H9 (cell line): ENCODE data around the gene ZSCAN5A. TPM values are rescaled to one million over a fixed set of nuclear protein-coding genes. Genes with fewer than 3 reads are reported as not detected.

ENCODE experiments used
- DNase-seq: peaks from one replicate; pipeline ENCODE4 v3.0.0-alpha.2; 2017
- H2AFZ ChIP-seq: one replicate; pipeline ENCODE4 v1.6.1; 2013; ENCODE audit warnings: mild to moderate bottlenecking, low read length, control low read depth, moderate library complexity
- H2AK5ac ChIP-seq: 2 replicates; pipeline ENCODE4 v1.6.1; 2013; ENCODE audit warnings: low read length, control low read depth, mixed read lengths; ENCODE audit not compliant: insufficient read length
- H2BK120ac ChIP-seq: one replicate; pipeline ENCODE4 v1.6.1; 2013; ENCODE audit warnings: low read depth, mild to moderate bottlenecking, low read length, control low read depth, inconsistent platforms; ENCODE audit not compliant: poor library complexity, severe bottlenecking
- H2BK12ac ChIP-seq: 2 replicates; pipeline ENCODE4 v1.6.1; 2013; ENCODE audit warnings: low read length, control low read depth, mixed read lengths, low read depth; ENCODE audit not compliant: insufficient read length
- H2BK15ac ChIP-seq: 2 replicates; pipeline ENCODE4 v1.6.1; 2013; ENCODE audit warnings: low read depth, low read length, control low read depth
- H2BK20ac ChIP-seq: one replicate; pipeline ENCODE4 v1.6.1; 2013; ENCODE audit warnings: low read depth, mild to moderate bottlenecking, low read length, control low read depth, inconsistent platforms; ENCODE audit not compliant: poor library complexity, severe bottlenecking
- H2BK5ac ChIP-seq: 2 replicates; pipeline ENCODE4 v1.6.1; 2013; ENCODE audit warnings: low read length, control low read depth, mixed read lengths; ENCODE audit not compliant: insufficient read length
- H3K14ac ChIP-seq: 2 replicates; pipeline ENCODE4 v1.6.1; 2013; ENCODE audit warnings: low read length, control low read depth; ENCODE audit not compliant: insufficient read depth
- H3K18ac ChIP-seq: 2 replicates; pipeline ENCODE4 v1.6.1; 2013; ENCODE audit warnings: low read depth, mild to moderate bottlenecking, mixed read lengths, low read length, control low read depth; ENCODE audit not compliant: insufficient read length
- H3K23ac ChIP-seq: 2 replicates; pipeline ENCODE4 v1.6.1; 2013; ENCODE audit warnings: low read length, control low read depth, mixed read lengths, low read depth; ENCODE audit not compliant: insufficient read length
- H3K23me2 ChIP-seq: 2 replicates; pipeline ENCODE4 v1.6.1; 2013; ENCODE audit warnings: low read depth, mild to moderate bottlenecking, mixed read lengths, low read length, control low read depth; ENCODE audit not compliant: insufficient read length, poor library complexity, severe bottlenecking
- H3K27ac ChIP-seq: 2 replicates; pipeline ENCODE4 v1.5.1; 2013; ENCODE audit warnings: low read length, control low read depth, mixed read lengths, low read depth; ENCODE audit not compliant: insufficient read length
- H3K27me3 ChIP-seq: 2 replicates; pipeline ENCODE4 v1.6.1; 2013; ENCODE audit warnings: low read length, control low read depth, inconsistent platforms; ENCODE audit not compliant: insufficient read depth
- H3K4ac ChIP-seq: 2 replicates; pipeline ENCODE4 v1.6.1; 2013; ENCODE audit warnings: low read depth, mild to moderate bottlenecking, control low read depth, inconsistent platforms, low read length, moderate library complexity
- H3K4me1 ChIP-seq: 2 replicates; pipeline ENCODE4 v1.6.1; 2013; ENCODE audit warnings: low read length, control low read depth, inconsistent platforms; ENCODE audit not compliant: insufficient read depth
- H3K4me2 ChIP-seq: 2 replicates; pipeline ENCODE4 v1.6.1; 2013; ENCODE audit warnings: low read length, control low read depth, mixed read lengths; ENCODE audit not compliant: insufficient read length, insufficient read depth
- H3K56ac ChIP-seq: 2 replicates; pipeline ENCODE4 v1.6.1; 2013; ENCODE audit warnings: low read depth, mild to moderate bottlenecking, mixed read lengths, low read length, control low read depth; ENCODE audit not compliant: insufficient read length
- H3K79me1 ChIP-seq: 2 replicates; pipeline ENCODE4 v1.6.1; 2013; ENCODE audit warnings: low read depth, mild to moderate bottlenecking, moderate library complexity, low read length, control low read depth, inconsistent platforms; ENCODE audit not compliant: insufficient read depth, poor library complexity, severe bottlenecking
- H3K79me2 ChIP-seq: 2 replicates; pipeline ENCODE4 v1.6.1; 2013; ENCODE audit warnings: low read length, control low read depth, inconsistent platforms; ENCODE audit not compliant: insufficient read depth
- H3K9ac ChIP-seq: 2 replicates; pipeline ENCODE4 v1.6.1; 2013; ENCODE audit warnings: low read length, control low read depth, mixed read lengths; ENCODE audit not compliant: insufficient read length; ENCODE audit errors: extremely low read depth
- H3K9me3 ChIP-seq: one replicate; pipeline ENCODE4 v1.6.1; 2013; ENCODE audit warnings: low read depth, low read length, inconsistent platforms; ENCODE audit not compliant: control insufficient read depth
- H3T11ph ChIP-seq: one replicate; pipeline ENCODE4 v1.6.1; 2013; ENCODE audit warnings: mild to moderate bottlenecking, low read length, control low read depth, inconsistent platforms
- H4K20me1 ChIP-seq: one replicate; pipeline ENCODE4 v1.6.1; 2013; ENCODE audit not compliant: control insufficient read depth, insufficient read length, insufficient read depth
- H4K5ac ChIP-seq: 2 replicates; pipeline ENCODE4 v1.6.1; 2013; ENCODE audit warnings: low read depth, mild to moderate bottlenecking, mixed read lengths, low read length, control low read depth; ENCODE audit not compliant: insufficient read length
- H4K8ac ChIP-seq: replicated peaks from 2 replicates; pipeline ENCODE4 v1.6.1; 2013; ENCODE audit warnings: low read length, control low read depth, mixed read lengths, low read depth; ENCODE audit not compliant: insufficient read length
- H4K91ac ChIP-seq: 2 replicates; pipeline ENCODE4 v1.6.1; 2013; ENCODE audit warnings: low read depth, mild to moderate bottlenecking, moderate library complexity, mixed read lengths, low read length, control low read depth; ENCODE audit not compliant: insufficient read length
- H3K27ac Mint-ChIP-seq, 3 experiments: 2 replicates in 2 of 3; 3 replicates in 1 of 3; pipeline ENCODE4 v1.8.0; 2020 to 2021; ENCODE audit warnings: mixed read lengths in 3 of 3, mild to moderate bottlenecking in 1 of 3, moderate library complexity in 1 of 3
- H3K27me3 Mint-ChIP-seq: 2 replicates; pipeline ENCODE4 v1.8.0; 2021; ENCODE audit warnings: low read depth, mild to moderate bottlenecking, moderate library complexity, mixed read lengths
- H3K36me3 Mint-ChIP-seq, 3 experiments: 2 replicates in 2 of 3; 3 replicates in 1 of 3; pipeline ENCODE4 v1.8.0; 2020 to 2021; ENCODE audit warnings: low read depth in 3 of 3, mixed read lengths in 3 of 3; ENCODE audit not compliant: insufficient read depth in 1 of 3
- H3K4me1 Mint-ChIP-seq, 2 experiments: 2 replicates each; pipeline ENCODE4 v1.8.0; 2020; ENCODE audit warnings: mixed read lengths in 2 of 2
- H3K4me3 Mint-ChIP-seq, 2 experiments: 2 replicates in 1 of 2; 3 replicates in 1 of 2; pipeline ENCODE4 v1.8.0; 2020 to 2021; ENCODE audit warnings: mild to moderate bottlenecking in 2 of 2, mixed read lengths in 2 of 2, moderate library complexity in 1 of 2
- H3K9me3 Mint-ChIP-seq, 2 experiments: 2 replicates in 1 of 2; 3 replicates in 1 of 2; pipeline ENCODE4 v1.8.0; 2020; ENCODE audit warnings: mild to moderate bottlenecking in 2 of 2, mixed read lengths in 2 of 2, moderate library complexity in 1 of 2
- WGBS: extraction: QIAGEN DNeasy Blood & Tissue Kit; methylation state at CpG from one replicate; pipeline ENCODE4 v1.1.7; 2013; ENCODE audit warnings: missing lambda C conversion rate, low lambda C conversion rate, mixed read lengths; ENCODE audit not compliant: insufficient read length; ENCODE audit errors: extremely low coverage; 5-methylcytosine and 5-hydroxymethylcytosine counted together
- total RNA-seq: library from RNA; stranded (reverse); gene quantifications from 2 replicates; pipeline ENCODE4 v1.2.1, GENCODE V29; 2021
- TF ChIP-seq, protein P1 (sequence below): fragments of 200-600 bp; sonication (generic); conservative IDR thresholded peaks from 3 replicates; pipeline ENCODE4 v1.8.0; 2021; ENCODE audit warnings: antibody characterized with exemption, mild to moderate bottlenecking

The ZSCAN5A gene
- total RNA-seq, 1 experiment from 2014 or later, result 12.5 TPM

DNA sequence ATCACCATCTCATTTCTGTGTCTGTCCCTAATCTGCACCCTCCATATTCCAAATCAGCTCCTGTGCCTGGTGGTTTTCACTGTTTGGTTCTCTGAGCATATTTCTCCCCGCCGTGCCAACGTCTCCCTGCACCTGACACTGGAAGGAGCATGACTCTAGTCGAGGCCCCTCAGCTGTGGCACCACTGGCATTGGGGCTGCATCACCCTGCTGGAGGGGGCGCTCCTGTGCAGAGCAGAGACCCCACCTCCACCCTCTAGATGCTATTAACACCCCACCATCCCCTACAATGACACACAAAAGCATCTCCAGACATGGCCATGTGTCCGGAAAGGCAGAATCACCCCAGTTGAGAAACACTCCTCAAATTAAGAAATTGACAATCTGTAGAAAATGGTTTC, 91.7 kb downstream of the ZSCAN5A start:
- no peak overlapping the region for H3K14ac ChIP-seq
- H2BK5ac ChIP-seq, result no peak overlapping the region
- no peaks in the 10 kb centered on the region for H4K20me1 ChIP-seq
- H3K9me3 Mint-ChIP-seq, result peaks cover 0 to 16% of the 10 kb centered on the region in 2 experiments; a peak in 2 of 5 replicates
- no peak overlapping the region for H3K18ac ChIP-seq
- H4K8ac ChIP-seq, result no peak overlapping the region
- DNase-seq, result no peak
- peaks cover 2% of the 10 kb centered on the region; the same call in 1 of the 2 replicates for H3K27me3 Mint-ChIP-seq
- H3K9ac ChIP-seq, result no peak overlapping the region
- H3K4me1 ChIP-seq, result no peaks in the 10 kb centered on the region
- no peak overlapping the region for H4K5ac ChIP-seq
- H3K36me3 Mint-ChIP-seq, result peaks cover 0 to 3% (median 0%) of the 10 kb centered on the region in 3 experiments; a peak in 3 of 7 replicates
- no peak overlapping the region for H2BK120ac ChIP-seq
- H3K4me3 Mint-ChIP-seq, result no peak overlapping the region
- H3K79me2 ChIP-seq, result no peaks in the 10 kb centered on the region
- H3K27ac Mint-ChIP-seq, result no peak overlapping the region
- H3K27me3 ChIP-seq, result no peaks in the 10 kb centered on the region
- H2AFZ ChIP-seq, result no peak overlapping the region
- H3K27ac ChIP-seq, result no peak overlapping the region
- no peak overlapping the region for H2BK20ac ChIP-seq
- H4K91ac ChIP-seq, result no peak overlapping the region
- no CpG with 5 or more reads among the region's 6 CpGs for WGBS
- H3T11ph ChIP-seq, result no peak overlapping the region
- no peak overlapping the region for H3K4ac ChIP-seq
- H3K56ac ChIP-seq, result no peak overlapping the region
- no peaks in the 10 kb centered on the region for H3K79me1 ChIP-seq
- H3K23ac ChIP-seq, result no peak overlapping the region
- no peaks in the 10 kb centered on the region for H3K23me2 ChIP-seq
- H2BK12ac ChIP-seq, result no peak overlapping the region
- H3K4me2 ChIP-seq, result no peak overlapping the region
- no peaks in the 10 kb centered on the region for H3K4me1 Mint-ChIP-seq
- TF ChIP-seq, protein P1, sequence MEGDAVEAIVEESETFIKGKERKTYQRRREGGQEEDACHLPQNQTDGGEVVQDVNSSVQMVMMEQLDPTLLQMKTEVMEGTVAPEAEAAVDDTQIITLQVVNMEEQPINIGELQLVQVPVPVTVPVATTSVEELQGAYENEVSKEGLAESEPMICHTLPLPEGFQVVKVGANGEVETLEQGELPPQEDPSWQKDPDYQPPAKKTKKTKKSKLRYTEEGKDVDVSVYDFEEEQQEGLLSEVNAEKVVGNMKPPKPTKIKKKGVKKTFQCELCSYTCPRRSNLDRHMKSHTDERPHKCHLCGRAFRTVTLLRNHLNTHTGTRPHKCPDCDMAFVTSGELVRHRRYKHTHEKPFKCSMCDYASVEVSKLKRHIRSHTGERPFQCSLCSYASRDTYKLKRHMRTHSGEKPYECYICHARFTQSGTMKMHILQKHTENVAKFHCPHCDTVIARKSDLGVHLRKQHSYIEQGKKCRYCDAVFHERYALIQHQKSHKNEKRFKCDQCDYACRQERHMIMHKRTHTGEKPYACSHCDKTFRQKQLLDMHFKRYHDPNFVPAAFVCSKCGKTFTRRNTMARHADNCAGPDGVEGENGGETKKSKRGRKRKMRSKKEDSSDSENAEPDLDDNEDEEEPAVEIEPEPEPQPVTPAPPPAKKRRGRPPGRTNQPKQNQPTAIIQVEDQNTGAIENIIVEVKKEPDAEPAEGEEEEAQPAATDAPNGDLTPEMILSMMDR, result peak; percentile 16; the same call in 2 of the 3 replicates
- H3K9me3 ChIP-seq, result no peaks in the 10 kb centered on the region
- H2AK5ac ChIP-seq, result no peak overlapping the region
- no peak overlapping the region for H2BK15ac ChIP-seq
